Caki2 (cell line): ENCODE results near the gene LGALS1. TPM values are rescaled to one million over a fixed set of nuclear protein-coding genes. Genes with fewer than 3 reads are reported as not detected.
"Not testable (repeated sequence)": the region's sequence is repeated elsewhere in the genome, so short reads cannot be mapped to it uniquely, and the experiment has no call there.

Experiments used
- DNase-seq: peaks from one replicate; pipeline ENCODE4 v3.0.0-alpha.2; 2015; ENCODE audit warnings: low read depth
- in situ Hi-C: cut with HindIII; loops from 2 replicates; pipeline ENCODE4 v1.10.0; 2016; ENCODE audit warnings: low sequenced_read_pairs, low pct_unique_long_range_greater_than_20kb, mixed read lengths
- total RNA-seq: library from RNA; depleted of rRNA; stranded (reverse); fragments of >200 nt; shearing (Covaris generic); gene quantifications from 2 replicates; pipeline ENCODE4 v1.2.3, GENCODE V29; 2014; ENCODE audit warnings: low replicate concordance

LGALS1 gene
- total RNA-seq, 1 experiment from 2014 or later = 5,137 TPM

DNA sequence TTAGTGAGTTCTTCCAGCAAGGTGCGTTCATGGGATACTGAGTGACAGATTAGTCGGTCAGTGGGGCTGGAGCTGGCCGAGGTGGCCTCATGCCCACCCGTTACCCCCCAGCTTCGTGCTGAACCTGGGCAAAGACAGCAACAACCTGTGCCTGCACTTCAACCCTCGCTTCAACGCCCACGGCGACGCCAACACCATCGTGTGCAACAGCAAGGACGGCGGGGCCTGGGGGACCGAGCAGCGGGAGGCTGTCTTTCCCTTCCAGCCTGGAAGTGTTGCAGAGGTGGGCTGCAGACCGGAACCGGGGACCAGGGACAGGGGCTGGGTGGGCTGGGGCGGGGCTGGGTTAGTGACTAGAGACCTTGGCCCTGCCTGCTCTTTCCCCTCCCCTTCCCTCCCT is 2.9 kb downstream of the LGALS1 start:
- DNase-seq = no peak
- in situ Hi-C loops = no loop called here

DNA sequence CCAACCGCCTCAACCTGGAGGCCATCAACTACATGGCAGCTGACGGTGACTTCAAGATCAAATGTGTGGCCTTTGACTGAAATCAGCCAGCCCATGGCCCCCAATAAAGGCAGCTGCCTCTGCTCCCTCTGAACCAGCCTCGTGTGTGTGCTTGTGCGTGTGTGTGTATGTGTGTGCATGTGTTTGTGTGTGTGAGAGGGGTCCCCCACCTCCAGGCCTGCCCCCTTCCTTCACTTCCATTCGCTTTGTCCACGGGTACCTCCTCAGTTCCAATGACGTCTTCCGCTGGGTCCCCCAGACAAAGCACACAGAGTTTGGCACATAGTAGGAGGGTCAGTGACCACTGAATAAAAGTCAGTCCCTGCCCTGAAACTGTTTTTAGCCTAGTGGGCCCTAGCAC is 4.2 kb downstream of the LGALS1 start:
- in situ Hi-C loops = no loop called here
- no peak for DNase-seq

DNA sequence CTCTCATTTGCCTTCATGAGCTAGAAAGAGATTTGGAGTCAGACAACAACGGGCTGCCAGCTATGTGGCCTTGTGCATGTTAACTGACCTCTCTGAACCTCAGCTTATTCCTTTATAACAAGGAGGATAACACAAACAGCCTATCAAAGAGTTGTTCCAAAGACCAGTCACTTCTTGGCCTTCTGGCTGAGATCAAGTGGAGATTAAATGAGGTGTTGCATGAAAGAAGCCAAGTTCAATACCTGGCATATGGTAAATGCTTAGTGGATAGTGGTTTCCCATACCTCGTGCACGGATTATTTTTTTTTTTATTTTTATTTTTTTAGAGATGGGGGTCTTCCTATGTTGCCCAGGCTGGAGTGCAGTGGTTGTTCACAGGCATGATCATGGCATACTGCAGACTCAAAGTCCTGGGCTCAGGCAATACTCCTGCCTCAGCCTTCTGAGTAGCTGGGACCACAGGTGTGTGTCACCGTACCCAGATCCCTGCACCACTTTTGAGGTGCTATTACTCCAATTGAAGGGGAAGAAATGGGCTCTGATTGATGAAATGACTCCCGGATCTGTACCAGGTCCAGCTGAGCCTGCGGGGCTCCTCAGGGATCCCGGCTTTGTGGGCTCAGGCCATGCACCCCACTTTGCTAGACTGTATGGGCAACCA is 4.9 kb downstream of the LGALS1 start:
- in situ Hi-C loops = no loop called here
- DNase-seq = no peak

DNA sequence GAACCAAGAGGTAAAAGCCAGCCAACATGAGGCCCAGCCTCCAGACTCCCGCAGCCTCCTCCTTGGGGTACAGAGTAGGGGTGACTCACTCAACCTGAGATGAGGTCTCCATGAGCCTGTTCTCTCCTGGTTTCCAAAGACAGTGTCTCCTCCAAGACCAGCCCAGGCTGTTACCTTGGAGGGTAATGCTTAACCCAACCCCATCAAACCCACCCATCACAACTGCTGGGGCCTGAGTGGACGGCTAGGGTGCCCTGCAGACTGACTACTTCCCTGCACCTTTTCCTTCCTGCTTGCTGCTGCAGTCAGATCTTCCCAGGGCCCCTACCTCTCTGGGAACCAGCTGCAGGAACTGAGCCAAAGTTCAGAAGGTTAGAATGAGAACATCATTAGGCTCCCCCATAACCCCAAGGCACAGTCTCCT is 5.6 kb downstream of the LGALS1 start:
- in situ Hi-C loops = no loop called here
- DNase-seq = no peak

DNA sequence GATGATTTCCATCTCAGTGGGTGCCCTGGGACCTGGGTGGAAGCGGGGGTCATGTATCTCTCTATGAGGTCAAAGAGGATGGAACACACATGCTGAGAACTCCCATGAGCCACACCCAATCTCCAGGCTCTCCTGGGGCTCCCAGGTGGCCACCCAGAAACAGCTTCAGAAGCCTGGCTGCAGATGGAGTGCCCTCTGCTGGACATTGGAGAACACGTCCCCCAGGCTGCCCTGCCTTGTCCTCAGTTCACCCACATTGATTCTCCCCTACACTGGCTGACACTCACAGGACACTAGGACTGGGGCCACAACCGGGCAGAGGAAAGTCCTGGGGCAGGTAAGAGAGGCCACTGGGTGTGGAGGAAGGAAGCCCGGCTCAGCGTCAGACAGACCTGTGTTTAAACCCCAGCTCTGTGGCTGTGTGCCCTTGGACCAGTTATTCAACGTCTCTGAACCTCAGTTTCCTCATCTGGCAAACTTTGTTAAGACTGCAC is 6.2 kb downstream of the LGALS1 start:
- in situ Hi-C loops = no loop called here
- peak; percentile 58 for DNase-seq

DNA sequence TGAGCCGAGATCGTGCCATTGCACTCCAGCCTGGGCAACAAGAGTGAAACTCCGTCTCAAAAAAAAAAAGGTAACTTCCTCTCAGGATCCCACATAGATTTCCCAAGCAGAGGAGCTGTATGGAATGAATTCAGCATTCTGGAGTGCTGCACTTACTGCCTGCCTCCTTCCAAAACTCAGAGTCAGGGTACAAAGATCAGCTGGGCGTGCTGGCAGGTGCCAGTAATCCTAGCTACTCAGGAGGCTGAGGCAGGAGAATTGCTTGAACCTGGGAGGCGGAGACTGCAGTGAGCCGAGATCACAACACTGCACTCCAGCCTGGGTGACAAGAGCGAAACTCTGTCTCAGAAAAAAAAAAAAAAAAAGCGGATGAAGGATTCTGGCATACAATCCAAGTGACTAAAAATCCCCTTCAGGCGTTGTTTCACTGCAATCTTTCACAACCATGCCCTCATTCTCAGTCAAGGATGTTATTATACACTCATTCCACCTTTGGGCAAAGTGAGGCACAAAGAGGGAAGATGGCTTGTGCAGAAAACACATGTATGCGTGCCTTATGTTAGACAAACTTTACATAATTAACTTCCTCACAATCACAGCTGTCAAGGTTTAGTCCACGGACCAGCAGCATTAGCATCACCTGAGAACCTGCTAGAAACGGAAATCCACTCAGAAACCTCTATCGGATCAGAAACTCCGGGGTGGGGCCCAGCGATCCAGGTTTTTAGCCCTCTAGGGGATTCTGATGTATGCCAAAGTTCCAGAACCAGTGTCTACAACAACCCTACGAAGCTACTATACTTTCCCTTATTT is 9.6 kb downstream of the LGALS1 start:
- no peak for DNase-seq
- in situ Hi-C loops = no loop called here

DNA sequence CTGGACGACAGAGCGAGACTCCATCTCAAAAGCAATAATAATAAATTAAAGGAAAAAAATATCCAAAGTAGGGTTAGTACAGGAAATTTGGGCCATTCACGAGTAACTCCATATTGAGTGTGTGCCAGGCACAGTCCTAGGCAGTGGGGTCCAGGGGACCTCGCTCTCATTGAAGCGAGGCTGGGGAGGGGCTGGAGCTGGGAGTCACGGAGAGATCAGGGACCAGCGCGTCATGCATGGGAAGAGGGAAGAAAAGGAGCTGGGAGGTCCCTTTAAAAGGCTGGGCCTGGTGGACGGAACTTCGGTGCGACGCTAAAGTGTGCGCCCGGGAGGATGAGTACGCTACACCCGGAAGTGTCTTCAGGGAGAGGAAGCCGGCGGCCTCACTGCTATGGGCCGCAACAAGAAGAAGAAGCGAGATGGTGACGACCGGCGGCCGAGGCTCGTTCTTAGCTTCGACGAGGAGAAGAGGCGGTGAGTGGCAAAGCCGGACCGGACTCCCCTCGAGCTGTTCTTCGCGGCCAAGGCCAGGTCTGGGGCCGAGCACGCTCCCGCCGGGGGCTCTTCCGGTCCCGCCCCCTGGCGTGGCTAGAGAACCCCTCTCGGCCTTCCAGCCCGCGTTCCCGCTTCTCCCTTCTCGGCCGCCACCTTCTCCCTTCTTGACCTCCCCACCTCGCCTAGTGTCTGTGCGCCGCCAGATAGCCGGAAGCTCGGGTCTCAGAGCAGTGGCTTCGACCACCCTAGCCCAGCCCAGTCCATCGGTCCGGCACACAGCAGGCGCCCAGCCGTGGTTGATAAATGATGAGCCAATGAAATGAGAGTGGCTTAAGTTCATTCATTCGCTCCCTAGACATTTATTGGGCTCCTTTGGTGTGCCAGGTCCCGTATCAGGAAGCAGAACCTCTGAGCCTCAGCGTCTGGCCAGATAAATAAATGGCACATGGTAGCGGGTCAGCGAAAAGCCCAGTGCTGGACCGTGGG is 10.9 kb downstream of the LGALS1 start, which contains the start of gene NOL12:
TSS of gene NOL12 (plus strand) at position 342 of the 981 bp plus-strand sequence. CDS start at position 392, 50 bp downstream.
- in situ Hi-C loops = no loop called here
- DNase-seq = peak; percentile 94

DNA sequence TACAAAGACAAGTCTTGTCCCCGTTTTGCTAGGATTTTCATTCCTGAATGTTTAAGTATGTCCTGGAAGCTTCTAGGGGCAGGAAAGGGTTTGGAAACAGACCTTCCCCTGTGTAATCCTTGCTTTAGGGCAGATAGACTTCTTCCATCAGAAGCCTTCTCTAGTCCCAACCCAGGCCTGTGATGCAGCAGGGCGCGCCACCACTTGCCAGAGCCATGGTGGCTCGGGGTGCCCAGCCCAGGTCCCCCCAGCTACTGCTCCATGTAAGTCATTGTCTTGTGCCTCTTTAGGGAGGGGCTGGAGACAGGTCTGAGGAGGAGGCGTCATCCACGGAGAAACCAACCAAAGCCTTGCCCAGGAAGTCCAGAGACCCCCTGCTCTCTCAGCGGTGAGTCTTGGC is 15.0 kb downstream of the LGALS1 start:
- in situ Hi-C loops = no loop called here
- no peak for DNase-seq

DNA sequence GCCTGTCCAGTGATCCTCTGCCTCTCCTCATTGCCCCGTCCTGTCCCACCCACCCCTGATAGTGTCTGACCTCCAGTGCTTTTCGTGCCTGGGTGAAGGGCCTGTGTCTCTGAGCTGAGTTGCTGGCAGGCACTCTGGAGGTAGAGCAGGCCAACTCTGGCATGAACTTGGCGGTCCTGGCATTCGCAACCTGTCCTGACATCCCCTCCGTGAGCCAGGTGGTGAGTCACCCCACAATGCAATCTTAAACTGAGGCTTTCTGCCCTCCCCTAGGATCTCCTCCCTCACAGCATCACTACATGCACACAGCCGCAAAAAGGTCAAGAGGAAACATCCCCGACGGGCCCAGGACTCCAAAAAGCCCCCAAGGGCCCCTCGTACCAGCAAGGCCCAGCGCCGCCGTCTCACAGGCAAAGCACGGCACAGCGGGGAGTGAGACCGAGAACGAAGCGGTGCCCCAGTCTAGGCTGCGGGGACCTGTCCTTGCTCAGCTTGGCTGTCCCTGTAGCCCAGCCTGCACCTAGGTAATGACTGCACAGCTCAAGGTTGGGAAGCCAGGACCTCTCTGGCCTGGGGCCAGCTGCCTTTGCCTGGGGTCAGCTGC is 15.6 kb downstream of the LGALS1 start:
- in situ Hi-C loops = no loop called here
- no peak for DNase-seq

DNA sequence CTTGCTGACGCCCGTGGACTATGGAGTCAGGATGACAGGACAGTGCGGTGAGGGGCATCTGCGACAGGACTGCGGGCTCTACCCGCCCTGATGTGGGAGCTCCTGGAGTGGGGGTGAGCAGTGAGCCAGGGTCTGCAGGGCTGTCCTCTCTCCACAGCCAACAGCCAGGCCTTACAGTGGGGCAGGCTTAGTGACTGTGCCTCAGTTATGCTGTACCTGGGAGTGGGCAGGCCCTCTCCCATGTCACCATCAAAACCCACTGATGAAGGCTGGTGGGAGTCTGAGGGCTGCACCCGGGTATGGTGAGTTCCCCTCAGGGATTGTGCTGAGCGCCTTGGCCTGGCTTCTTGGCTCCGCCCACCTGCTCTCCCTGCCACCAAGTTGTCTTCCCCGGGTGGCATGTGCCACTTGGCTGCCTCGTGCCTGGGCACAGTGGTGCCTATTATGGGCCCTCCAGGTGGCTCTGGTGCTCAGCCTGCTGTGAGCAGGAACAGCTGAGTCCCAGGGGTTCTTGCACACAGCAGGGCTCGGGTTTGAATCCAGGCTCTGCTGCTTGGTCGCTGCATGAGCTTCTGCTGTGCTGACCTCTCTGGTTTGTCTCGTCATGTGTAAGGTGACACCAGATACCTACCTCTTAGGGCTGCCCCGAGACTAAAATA is 17.3 kb downstream of the LGALS1 start:
- in situ Hi-C loops = no loop called here
- no peak for DNase-seq

DNA sequence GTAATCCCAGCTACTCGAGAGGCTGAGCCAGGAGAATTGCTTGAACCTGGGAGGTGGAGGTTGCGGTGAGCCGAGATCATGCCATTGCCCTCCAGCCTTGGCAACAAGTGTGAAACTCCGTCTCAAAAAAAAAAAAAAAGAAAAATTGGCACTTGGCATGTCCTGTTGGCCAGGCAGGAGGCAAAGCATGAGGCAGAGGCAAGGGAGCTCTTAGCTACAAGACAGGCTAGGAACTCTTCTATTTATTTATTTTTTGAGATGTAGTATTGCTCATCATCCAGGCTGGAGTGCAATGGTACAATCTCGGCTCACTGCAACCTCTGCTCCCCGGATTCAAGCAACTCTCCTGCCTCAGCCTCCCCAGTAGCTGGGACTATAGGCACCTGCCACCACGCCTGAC is 18.7 kb downstream of the LGALS1 start:
- DNase-seq, in situ Hi-C loops: not testable (repeated sequence)

DNA sequence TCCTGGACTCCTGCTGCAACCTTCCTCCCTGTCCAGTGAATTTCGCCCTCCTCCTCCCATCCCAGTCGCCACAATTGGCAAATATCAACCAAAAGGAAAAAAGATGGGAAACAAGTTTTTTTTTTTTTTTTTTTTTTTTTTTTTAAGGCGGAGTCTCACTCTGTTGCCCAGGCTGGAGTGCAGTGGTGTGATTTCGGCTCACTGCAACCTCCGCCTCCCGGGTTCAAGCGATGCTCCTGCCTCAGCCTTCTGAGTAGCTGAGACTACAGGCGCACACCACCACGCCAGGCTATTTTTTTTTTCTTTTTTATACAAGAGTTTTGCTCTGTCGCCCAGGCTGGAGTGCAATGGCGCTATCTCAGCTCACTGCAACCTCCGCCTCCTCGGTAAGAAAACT is 20.8 kb downstream of the LGALS1 start:
- in situ Hi-C loops, DNase-seq: not testable (repeated sequence)

DNA sequence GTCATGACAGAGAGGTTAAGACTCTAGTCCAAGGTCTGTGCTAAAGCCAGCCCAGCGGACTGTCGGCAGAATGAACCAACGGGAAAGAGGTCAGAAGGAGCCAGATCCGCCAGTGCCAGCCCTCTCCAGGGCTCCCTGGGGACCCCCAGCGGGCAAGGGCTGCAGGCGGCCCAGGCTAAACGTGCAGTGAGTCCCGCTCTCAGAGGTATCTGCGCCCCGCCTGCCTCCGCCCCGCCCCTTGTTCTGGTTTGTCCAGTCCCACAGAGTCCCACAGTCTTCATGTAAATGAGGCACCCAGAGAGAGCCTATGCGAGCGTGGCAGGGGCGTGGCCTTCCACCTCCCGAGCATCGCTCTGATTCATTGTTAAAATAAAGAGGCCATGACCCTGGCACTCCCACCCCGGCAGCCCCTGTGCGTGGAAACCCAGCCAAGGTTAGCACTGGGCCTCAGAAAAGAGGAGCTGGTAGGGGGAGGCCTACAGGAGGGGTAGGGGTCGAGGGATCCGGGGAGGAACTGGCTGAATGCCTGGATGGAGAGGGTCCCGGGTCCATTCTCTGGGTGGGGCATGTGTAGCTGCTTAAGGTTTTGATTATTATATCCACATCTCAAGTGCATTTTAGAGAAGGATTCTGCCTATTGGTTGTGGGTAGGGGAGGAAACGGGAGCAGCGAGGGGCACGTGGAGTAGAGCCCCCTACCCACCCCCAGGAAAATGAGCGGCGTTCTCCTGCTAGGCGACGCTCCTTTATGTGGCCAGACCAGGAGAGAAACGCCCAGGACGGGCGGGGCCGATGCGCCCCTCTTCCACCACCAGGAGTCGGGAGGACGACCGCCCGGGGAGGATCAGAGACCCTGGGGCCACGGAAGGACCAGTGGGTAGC is 21.5 kb downstream of the LGALS1 start, which contains the start of gene TRIOBP:
TSS of gene TRIOBP (plus strand) at position 392 of the 881 bp plus-strand sequence. CDS start 4,318 bp downstream, outside the sequence.
- in situ Hi-C loops = no loop called here
- DNase-seq = peak; percentile 99

DNA sequence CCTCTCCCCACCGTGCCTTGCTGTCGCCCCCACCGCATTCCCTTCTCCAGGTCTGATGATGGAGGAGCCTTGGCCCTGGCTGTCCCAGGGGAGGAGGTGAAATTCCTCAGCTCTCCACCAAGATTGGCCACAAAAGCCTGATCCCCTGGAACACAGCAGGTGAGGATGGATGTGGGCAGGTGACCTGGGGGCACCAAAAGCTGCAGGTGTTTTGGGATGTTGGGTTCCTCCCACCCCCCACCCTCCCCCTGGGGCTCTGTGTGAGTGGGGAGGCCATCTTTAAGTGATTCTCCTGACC is 22.1 kb downstream of the LGALS1 start:
- in situ Hi-C loops = no loop called here
- peak; percentile 32 for DNase-seq

DNA sequence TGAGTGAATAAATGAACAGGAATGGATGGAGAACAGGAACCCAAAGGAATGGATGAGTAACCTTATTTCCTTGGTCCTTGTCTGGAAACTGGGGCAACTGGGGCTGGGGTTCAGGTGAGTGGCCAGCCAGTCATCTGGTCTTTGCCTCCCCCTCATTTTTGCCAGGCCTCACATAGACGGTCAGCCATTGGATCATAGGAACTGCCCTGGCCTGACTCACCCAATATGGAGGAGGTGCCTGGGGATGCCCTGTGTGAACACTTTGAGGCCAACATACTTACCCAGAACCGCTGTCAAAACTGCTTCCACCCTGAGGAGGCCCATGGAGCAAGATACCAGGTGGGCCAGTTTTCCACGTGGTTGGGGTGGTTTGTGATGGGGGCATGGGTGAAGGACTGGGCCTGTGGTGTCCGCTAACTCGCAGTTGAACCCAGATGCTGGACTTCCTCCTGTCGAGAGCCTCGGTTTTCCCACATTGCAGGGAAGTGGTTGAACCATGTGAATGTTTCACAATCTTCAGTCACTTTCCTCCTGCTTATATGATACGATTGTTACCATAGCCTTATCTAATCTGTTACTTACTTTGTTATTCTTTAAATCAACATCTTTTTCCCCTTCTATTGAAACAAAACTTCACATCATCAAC is 25.8 kb downstream of the LGALS1 start:
- in situ Hi-C loops = no loop called here
- DNase-seq = no peak

DNA sequence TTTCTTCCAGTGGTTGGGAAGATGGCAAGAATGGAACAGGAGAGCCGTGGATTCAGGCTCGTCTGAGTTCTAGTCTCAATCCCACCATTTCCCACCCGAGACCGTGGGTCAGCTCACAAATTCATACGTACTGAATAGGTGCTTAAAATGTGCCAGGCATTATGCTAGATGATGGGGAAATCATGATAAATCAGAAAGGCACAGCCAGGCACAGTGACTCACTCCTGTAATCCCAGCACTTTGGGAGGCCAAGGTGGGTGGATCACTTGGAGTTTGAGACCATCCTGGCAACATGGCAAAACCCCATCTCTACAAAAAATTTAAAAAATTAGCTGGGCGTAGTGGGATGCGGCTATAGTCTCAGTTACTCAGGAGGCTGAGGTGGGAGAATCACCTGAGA is 28.5 kb downstream of the LGALS1 start:
- DNase-seq = no peak
- in situ Hi-C loops = no loop called here
